HCT116 (cell line): ENCODE data around the gene SYCP2. TPM values are rescaled to one million over a fixed set of nuclear protein-coding genes. Genes with fewer than 3 reads are reported as not detected.

Source experiments
- ATAC-seq: fragments of 200-7000 bp; cut with Tn5 transposase; 2 replicates; pipeline ENCODE4 v1.9.1; 2020; ENCODE audit warnings: mild to moderate bottlenecking, moderate library complexity
- BruUV-seq: library from RNA; stranded (reverse); fragments of 400-500 nt; replicated peaks from 2 replicates; lab custom pipeline; 2021; lab: Mats Ljungman, UMichigan
- CTCF ChIA-PET: fragments of 300-600 bp; sonication (Branson Sonifier 250); formaldehyde crosslinking; loops from one replicate; lab custom pipeline; 2021; ENCODE audit warnings: antibody characterized with exemption; lab: Charles Lee
- POLR2A ChIA-PET: fragments of 300-600, 350-600 bp; sonication (Branson Sonifier 250); formaldehyde crosslinking; loops from one replicate; lab custom pipeline; 2021; ENCODE audit warnings: antibody characterized with exemption; lab: Charles Lee
- RAD21 ChIA-PET, 2 experiments: fragments of 300-600 bp; sonication (Branson Sonifier 250); formaldehyde crosslinking; loops; one replicate each; lab custom pipeline; 2023; ENCODE audit warnings: low total read pairs in 2 of 2; ENCODE audit not compliant: uncharacterized antibody in 2 of 2, unreplicated experiment in 2 of 2, low non-redundant PET in 1 of 2; lab: Charles Lee
- DNase-seq: peaks from one replicate; pipeline ENCODE4 v3.0.0-alpha.2; 2010; ENCODE audit warnings: low read depth, low spot score
- H2AFZ ChIP-seq: fragments of 200-600 bp; shearing (Covaris generic), sonication (generic); 2 replicates; pipeline ENCODE4 v1.6.1; 2017; ENCODE audit warnings: low read depth, mixed run types, mixed read lengths, antibody characterized with exemption, low read length; ENCODE audit not compliant: poor library complexity, severe bottlenecking
- H3K27ac ChIP-seq: 2 replicates; pipeline ENCODE4 v1.5.1; 2012; ENCODE audit warnings: low read depth, low read length
- H3K27me3 ChIP-seq: fragments of 200-600 bp; sonication (generic); 2 replicates; pipeline ENCODE4 v1.6.1; 2016; ENCODE audit warnings: mixed run types, low read length, mixed read lengths; ENCODE audit not compliant: insufficient read depth
- H3K36me3 ChIP-seq, 2 experiments: fragments of 200-500 bp in 1 of 2; fragments of 200-600 bp in 1 of 2; sonication (Bioruptor generic) in 1 of 2; sonication (generic) in 1 of 2; 2 replicates each; pipeline versions ENCODE4 v1.5.1 to v1.6.1; 2014 to 2016; ENCODE audit warnings: low read length in 2 of 2, inconsistent platforms in 1 of 2, mixed read lengths in 1 of 2, mixed run types in 1 of 2; ENCODE audit not compliant: insufficient read depth in 2 of 2, control insufficient read depth in 1 of 2
- H3K4me1 ChIP-seq, 2 experiments: fragments of 200-600 bp in 1 of 2; sonication (generic) in 1 of 2; 2 replicates each; pipeline versions ENCODE4 v1.5.1 to v1.6.1; 2012 to 2017; ENCODE audit warnings: low read length in 2 of 2, inconsistent platforms in 1 of 2, mild to moderate bottlenecking in 1 of 2, mixed read lengths in 1 of 2, mixed run types in 1 of 2, moderate library complexity in 1 of 2; ENCODE audit not compliant: insufficient read depth in 2 of 2, control insufficient read depth in 1 of 2
- H3K4me2 ChIP-seq: fragments of 200-600 bp; sonication (generic); 2 replicates; pipeline ENCODE4 v1.6.1; 2017; ENCODE audit warnings: mixed run types, low read length, mixed read lengths
- H3K4me3 ChIP-seq, 2 experiments: fragments of 200-600 bp in 1 of 2; sonication (generic) in 1 of 2; replicated peaks in 1 of 2; 2 replicates each; pipeline ENCODE4 v1.5.1; 2011 to 2016; ENCODE audit warnings: low read length in 2 of 2, control low read depth in 1 of 2, low read depth in 1 of 2, mild to moderate bottlenecking in 1 of 2, mixed read lengths in 1 of 2, mixed run types in 1 of 2
- H3K79me2 ChIP-seq: fragments of 200-600 bp; sonication (generic); 2 replicates; pipeline ENCODE4 v1.6.1; 2017; ENCODE audit warnings: mild to moderate bottlenecking, mixed run types, low read length, moderate library complexity, mixed read lengths; ENCODE audit not compliant: insufficient read depth
- H3K9ac ChIP-seq: fragments of 200-600 bp; sonication (generic); 2 replicates; pipeline ENCODE4 v1.6.1; 2016; ENCODE audit warnings: low read length, mixed read lengths
- H3K9me2 ChIP-seq: fragments of 200-600 bp; sonication (generic), shearing (Covaris generic); 2 replicates; pipeline ENCODE4 v1.6.1; 2017; ENCODE audit warnings: mixed run types, mild to moderate bottlenecking, moderate library complexity; ENCODE audit not compliant: insufficient read depth
- H3K9me3 ChIP-seq, 2 experiments: fragments of 200-500 bp in 1 of 2; fragments of 200-600 bp in 1 of 2; sonication (Bioruptor generic) in 1 of 2; sonication (generic) in 1 of 2; 2 replicates each; pipeline ENCODE4 v1.6.1; 2014 to 2017; ENCODE audit warnings: low read length in 2 of 2, mixed read lengths in 2 of 2, inconsistent platforms in 1 of 2, low read depth in 1 of 2, mild to moderate bottlenecking in 1 of 2, mixed run types in 1 of 2, moderate library complexity in 1 of 2; ENCODE audit not compliant: control insufficient read depth in 1 of 2, insufficient read depth in 1 of 2
- H4K20me1 ChIP-seq: fragments of 200-600 bp; sonication (generic), shearing (Covaris generic); 2 replicates; pipeline ENCODE4 v1.6.1; 2017; ENCODE audit warnings: mixed run types, mild to moderate bottlenecking, moderate library complexity; ENCODE audit not compliant: insufficient read depth
- CBX3 ChIP-seq: IDR thresholded peaks from 2 replicates; pipeline ENCODE4 v1.6.1; 2012; ENCODE audit warnings: low read depth
- CEBPB ChIP-seq: IDR thresholded peaks from 2 replicates; pipeline ENCODE4 v1.6.1; 2012; ENCODE audit warnings: low read depth
- EZH2 ChIP-seq: fragments of 200-600 bp; sonication (generic); IDR thresholded peaks from 2 replicates; pipeline ENCODE4 v1.6.1; 2017; ENCODE audit warnings: antibody characterized with exemption, mixed run types
- EZH2phosphoT487 ChIP-seq: fragments of 200-600 bp; IDR thresholded peaks from 2 replicates; pipeline ENCODE4 v1.6.1; 2018; ENCODE audit warnings: antibody characterized with exemption, borderline replicate concordance
- RAD21 ChIP-seq: IDR thresholded peaks from 2 replicates; pipeline ENCODE4 v1.6.1; 2012; ENCODE audit warnings: low read depth, mild to moderate bottlenecking
- REST ChIP-seq: IDR thresholded peaks from 2 replicates; pipeline ENCODE4 v1.6.1; 2012; ENCODE audit warnings: low read depth
- SP1 ChIP-seq: IDR thresholded peaks from 2 replicates; pipeline ENCODE4 v1.6.1; 2012; ENCODE audit warnings: low read depth
- intact Hi-C: fragments of 100-400 bp; cut with micrococcal nuclease; formaldehyde crosslinking; loops from 2 replicates; pipeline ENCODE4 v1.10.0; 2022
- total RNA-seq: library from RNA; stranded (reverse); gene quantifications from one replicate; pipeline ENCODE4 v1.2.1, GENCODE V29; 2021; ENCODE audit not compliant: unreplicated experiment

SYCP2 gene
- total RNA-seq, 1 experiment from 2014 or later, result 0.59 TPM

DNA sequence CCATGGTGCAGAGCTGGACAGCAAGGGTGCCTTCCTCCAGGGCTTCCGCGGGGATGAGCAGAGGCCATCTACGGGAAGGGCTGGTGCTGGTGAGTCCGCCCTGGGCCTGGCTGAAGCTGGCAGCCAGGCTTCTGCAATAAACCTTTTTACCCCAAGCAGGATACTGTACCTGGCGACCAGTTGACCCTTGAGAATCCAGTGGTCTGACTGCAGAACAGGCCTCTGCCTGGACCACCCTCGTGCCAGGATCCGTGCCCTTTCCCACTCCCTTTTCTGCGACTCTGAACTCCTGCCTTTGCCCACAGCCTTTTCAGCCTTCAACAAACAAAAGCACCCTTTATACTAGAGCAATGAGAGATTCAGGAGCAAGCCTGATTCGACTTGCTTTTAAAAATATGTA is 43.6 kb upstream of the SYCP2 start:
- no peak for TF ChIP-seq EZH2
- no peak for TF ChIP-seq RAD21
- TF ChIP-seq CBX3, result no peak
- no peak for TF ChIP-seq EZH2phosphoT487
- TF ChIP-seq SP1, result no peak
- no peak for TF ChIP-seq REST
- TF ChIP-seq CEBPB, result no peak
- TF ChIP-seq, all 23 proteins: peak for 0
- H3K9me3 ChIP-seq, result no peaks in the 10 kb centered on the region
- POLR2A ChIA-PET, result no interaction called here
- H3K79me2 ChIP-seq, result no peaks in the 10 kb centered on the region
- CTCF ChIA-PET, result no interaction called here
- BruUV-seq, result no TSS peak
- H3K9me2 ChIP-seq, result no peaks in the 10 kb centered on the region
- RAD21 ChIA-PET, result no interaction called here
- no peaks in the 10 kb centered on the region for H3K36me3 ChIP-seq
- DNase-seq (no peak), ATAC-seq (no peak)
- H3K27me3 ChIP-seq, result no peaks in the 10 kb centered on the region
- no peak overlapping the region for H3K4me2 ChIP-seq
- no peak overlapping the region for H3K27ac ChIP-seq
- H3K9ac ChIP-seq, result no peak overlapping the region
- no peak overlapping the region for H2AFZ ChIP-seq
- no peaks in the 10 kb centered on the region for H4K20me1 ChIP-seq
- H3K4me3 ChIP-seq, result no peak overlapping the region
- no peaks in the 10 kb centered on the region for H3K4me1 ChIP-seq
- intact Hi-C loops, result no loop called here
